NOMO-1 treated with DMSO at 0.1 percent for 48 hours (cell line): ENCODE results near the gene MRPL49.

ENCODE experiments used
- DNase-seq: peaks from one replicate; lab custom pipeline; 2025; ENCODE audit not compliant: unreplicated experiment; lab: John Stamatoyannopoulos, UW

Gene MRPL49

DNA sequence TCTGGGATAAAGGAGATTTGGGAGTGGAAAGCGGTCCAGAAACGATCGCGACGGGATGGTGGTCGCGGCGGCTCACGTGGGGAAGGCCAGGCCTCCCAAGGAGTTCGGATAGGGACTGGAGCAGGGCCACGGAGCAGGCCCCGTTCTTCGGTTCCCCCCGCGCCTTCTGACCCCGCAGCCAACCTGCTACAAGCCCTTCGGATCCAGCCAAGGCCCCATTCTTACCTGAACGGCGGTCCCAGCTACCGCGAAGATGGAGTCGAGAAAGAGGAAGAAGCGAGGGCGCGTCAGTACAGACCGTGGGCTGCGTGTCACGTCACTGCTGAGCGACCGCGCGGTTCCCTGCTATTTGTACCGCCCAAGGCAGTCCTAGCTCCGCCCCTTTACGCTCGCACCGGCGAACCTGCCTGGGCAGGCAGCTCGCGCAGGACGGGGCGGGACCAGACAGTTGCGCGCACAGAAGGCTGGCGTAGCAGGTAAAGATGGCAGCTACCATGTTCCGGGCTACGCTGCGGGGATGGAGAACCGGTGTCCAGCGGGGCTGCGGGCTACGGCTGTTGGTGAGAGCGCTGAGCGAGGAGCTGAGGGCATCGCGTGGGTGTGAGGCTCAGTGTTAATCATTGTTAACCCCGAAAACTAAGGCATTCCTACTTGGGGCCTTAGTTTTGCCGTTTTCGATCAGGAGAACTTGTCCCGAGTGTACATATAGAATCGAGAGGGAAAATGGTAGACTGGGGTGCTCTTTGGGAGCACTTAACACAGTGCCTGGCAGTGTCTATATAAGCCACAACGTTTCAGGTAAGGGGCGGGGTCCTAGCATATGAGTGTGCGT is at the start of gene MRPL49, which contains the start of gene FAU:
TSS of gene MRPL49 (plus strand) at position 457 of the 832 bp plus-strand sequence. CDS start at position 483, 26 bp downstream.
TSS of gene FAU (minus strand) at position 270 of the 832 bp plus-strand sequence. CDS start 321 bp downstream, outside the sequence.
- peak; percentile 99 for DNase-seq

GRCh38 chr11:65072631-65072966 is 49.5 kb upstream of the MRPL49 start:
- DNase-seq: no peak

DNA sequence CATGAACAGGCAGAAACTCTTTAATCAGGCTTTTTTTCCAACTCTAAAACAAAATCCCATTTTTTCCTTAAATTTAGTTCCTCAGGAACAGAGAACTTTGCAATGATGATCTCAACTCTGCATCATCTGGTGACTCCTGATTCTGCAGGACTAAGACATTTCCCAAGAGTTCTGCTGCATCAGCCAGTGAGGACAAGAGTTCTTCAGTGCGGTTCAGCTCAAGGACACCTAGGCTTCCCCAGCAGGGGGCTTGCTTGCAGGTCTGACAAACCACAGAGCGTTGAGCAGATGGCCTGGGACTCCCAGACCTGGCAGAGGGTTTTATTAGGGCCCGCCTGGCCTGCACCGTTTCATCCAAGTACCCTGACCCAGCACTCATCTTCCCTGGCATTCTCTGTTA is 44.7 kb upstream of the MRPL49 start:
- no peak for DNase-seq

GRCh38 chr11:65078151-65078550 is 44.0 kb upstream of the MRPL49 start:
- peak; percentile 39 for DNase-seq

- DNase-seq: no peak
These were observed 43.3 kb upstream of the MRPL49 start for GRCh38 chr11:65078786-65079342.

DNA sequence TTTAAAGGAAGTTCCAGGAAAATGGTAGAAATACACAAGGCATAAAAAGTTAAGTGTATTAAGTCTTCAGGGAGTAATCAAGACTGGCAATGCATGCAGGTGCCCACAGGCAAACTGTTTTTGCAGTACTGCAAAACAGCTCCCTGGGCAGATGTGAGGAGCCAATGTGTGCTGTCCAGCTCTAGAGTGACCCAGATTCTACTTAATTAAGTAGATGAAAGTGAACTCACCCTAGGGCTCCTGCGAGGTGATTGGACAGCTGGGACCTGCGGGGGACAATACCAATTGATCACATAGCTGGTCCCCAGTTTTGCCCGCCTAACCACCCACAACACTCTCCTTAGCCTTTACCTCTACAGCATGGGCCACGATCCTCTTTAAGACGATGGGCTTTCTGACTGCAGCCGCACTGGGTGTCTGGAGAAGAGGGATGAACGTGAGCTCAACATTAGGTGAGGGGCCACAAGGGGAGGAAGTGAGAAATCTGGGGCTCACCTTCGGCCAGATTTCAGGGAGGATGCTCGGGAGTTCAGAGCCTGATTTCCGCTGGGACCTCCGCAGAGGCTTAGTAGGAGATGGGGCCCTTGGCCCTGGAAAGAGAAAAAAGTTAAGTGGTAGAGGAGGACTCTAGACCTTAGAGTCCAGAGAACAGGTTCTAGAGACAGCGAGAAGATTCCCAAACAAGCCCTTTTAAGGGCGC is 38.8 kb upstream of the MRPL49 start:
- DNase-seq: no peak

GRCh38 chr11:65083834-65084597 is 38.1 kb upstream of the MRPL49 start, which contains the start of the genes CDCA5 and ZFPL1:
Gene CDCA5 (minus strand): TSS chr11:65084040. CDS start chr11:65083978, 62 bp downstream.
Gene ZFPL1 (plus strand): TSS chr11:65084222. CDS start chr11:65084699, 477 bp downstream.
- DNase-seq: peak; percentile 95

DNA sequence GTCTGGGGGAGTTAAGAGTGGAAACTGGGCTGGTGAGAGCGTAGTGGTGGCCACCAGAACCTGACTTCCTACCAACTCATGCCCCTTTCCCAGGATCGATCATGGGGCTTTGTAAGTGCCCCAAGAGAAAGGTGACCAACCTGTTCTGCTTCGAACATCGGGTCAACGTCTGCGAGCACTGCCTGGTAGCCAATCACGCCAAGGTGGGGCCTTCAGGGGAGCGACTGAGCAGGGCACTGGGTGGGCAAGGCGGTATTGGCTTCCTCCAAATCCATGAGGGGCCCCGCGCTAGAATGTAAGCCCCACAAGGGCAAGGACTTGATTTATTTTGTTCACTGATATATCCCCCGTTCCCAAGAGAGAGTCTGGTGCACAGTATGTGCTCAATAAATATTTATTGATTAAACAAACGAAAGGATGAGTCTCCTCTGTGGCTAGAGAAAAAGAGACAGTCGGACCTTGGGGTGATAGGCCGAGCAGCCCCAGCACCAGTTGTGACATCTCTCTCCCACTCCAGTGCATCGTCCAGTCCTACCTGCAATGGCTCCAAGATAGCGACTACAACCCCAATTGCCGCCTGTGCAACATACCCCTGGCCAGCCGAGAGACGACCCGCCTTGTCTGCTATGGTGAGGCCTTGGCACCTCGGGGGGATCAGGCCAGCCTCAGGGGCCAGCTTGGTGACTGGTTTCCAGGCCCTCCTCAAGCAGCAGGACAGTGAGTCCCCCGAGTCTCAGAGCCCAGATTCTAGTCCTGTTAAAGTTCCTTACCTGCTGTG is 37.3 kb upstream of the MRPL49 start:
- DNase-seq: no peak

DNA sequence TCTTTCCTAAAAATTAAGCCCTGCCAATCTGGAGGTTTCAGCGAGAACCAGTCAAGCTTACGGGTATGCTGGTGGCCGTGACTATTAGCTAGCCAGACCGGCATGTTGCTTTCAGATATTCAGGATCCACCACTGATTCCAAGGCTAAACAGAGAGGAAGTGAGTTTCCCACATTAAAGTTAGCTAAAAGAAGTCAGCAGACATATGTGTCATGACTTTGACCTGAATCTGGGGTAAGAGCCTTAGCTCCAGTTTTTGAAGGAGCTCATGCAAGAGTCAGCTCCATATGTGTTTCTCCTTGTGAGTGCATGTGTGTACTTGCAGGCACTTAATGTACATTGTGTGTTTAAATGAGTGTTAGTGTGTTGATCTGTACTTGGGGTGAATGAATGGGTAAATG is 36.7 kb upstream of the MRPL49 start:
- no peak for DNase-seq

DNA sequence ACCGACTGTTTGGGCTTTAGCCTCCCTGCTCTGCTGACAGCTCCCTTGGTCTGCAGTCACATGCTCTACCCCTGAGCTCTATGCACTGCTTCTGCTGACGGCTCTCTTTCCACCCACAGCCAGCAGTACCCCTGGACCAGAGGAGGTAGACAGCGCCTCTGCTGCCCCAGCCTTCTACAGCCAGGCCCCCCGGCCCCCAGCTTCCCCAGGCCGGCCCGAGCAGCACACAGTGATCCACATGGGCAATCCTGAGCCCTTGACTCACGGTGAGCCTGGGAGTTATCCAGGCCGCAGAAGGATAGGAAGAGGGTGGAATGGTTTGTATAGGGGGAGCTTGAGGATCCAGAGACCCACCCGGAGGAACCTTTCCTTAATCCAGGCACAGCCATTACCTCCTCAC is 35.3 kb upstream of the MRPL49 start:
- DNase-seq: no peak

- no peak for DNase-seq
These were observed 34.9 kb upstream of the MRPL49 start for GRCh38 chr11:65087216-65087615.

DNA sequence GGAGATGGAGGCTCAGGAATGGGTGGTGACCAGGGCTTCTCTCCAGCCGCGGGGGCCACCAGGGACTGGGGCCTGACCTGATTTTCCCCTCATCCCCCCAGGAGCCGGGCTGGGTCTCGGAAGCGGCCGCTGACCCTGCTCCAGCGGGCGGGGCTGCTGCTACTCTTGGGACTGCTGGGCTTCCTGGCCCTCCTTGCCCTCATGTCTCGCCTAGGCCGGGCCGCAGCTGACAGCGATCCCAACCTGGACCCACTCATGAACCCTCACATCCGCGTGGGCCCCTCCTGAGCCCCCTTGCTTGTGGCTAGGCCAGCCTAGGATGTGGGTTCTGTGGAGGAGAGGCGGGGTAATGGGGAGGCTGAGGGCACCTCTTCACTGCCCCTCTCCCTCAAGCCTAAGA is 34.3 kb upstream of the MRPL49 start:
- no peak for DNase-seq

DNA sequence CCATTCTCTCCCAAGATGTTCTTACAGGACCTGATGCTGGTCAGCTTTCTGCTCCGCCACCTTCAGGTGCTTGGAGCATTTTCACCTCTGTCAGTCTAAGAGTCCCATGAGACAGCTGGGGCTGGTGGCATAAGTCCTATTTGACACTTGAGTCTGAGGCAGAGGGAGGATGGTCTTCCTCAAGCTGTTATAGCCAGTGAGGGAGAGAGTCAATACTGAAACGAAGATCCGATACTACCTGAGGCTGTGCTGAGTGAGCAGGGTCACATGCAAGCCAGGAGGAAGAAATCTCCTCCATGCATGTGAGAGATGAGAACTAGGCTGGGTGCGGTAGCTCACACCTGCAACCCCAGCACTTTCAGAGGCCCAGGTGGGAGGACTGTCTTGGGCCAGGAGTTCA is 32.5 kb upstream of the MRPL49 start:
- no peak for DNase-seq

GRCh38 chr11:65090628-65091027 is 31.5 kb upstream of the MRPL49 start:
- no peak for DNase-seq

GRCh38 chr11:65095427-65095826 is 26.7 kb upstream of the MRPL49 start:
- DNase-seq: no peak

DNA sequence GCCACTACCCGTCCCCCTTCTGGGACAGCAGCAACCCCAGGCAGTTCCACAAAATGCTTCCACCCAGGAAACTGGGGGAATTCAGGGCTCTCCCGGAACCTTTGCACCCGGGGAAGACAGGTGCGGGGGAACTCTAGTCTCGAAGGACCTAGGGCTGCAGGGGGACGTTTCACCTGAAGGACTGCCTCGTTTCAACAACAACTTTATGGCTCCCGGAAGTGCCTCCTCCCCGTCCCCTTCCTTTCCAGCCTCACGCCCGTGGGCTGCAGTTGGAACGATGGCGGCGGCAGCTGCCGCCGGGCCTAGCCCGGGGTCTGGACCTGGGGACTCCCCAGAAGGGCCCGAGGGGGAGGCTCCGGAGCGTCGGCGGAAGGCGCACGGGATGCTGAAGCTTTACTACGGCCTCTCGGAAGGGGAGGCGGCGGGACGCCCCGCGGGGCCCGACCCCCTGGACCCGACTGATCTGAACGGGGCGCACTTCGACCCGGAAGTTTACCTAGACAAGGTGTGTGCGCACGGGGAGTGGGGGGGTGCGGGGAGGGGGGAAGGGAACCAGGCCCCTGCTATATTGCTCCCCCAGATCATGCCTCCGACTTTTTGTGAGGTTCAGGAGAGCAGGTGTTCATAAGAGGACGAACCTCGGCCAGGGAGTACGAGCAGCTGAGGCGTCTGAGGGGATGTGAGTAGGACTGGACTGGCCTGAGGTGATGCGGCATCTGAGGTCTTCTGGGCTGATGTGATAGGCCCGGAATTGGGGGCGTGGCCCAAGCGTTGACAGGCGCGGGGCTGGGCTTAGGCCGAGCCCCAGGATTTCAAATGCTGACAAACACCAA is 25.9 kb upstream of the MRPL49 start, which contains the start of gene VPS51:
TSS of gene VPS51 (plus strand) at position 241 of the 833 bp plus-strand sequence. CDS start at position 278, 37 bp downstream.
- DNase-seq: peak; percentile 92

DNA sequence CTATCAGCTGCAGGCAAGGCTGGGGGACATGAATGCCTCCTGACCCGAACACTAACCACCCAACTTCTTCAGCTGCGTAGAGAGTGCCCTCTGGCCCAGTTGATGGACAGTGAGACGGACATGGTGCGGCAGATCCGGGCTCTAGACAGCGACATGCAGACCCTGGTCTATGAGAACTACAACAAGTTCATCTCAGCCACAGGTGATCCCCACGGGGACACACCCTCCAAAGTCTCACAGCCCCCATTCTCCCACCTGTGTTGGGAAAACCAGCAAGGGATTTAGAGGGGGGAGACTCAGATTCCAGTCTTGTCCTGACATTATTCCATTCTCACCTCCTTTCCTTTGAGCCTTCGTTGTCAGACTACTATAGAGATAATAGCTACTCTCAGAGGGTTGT is 25.2 kb upstream of the MRPL49 start:
- DNase-seq: no peak

DNA sequence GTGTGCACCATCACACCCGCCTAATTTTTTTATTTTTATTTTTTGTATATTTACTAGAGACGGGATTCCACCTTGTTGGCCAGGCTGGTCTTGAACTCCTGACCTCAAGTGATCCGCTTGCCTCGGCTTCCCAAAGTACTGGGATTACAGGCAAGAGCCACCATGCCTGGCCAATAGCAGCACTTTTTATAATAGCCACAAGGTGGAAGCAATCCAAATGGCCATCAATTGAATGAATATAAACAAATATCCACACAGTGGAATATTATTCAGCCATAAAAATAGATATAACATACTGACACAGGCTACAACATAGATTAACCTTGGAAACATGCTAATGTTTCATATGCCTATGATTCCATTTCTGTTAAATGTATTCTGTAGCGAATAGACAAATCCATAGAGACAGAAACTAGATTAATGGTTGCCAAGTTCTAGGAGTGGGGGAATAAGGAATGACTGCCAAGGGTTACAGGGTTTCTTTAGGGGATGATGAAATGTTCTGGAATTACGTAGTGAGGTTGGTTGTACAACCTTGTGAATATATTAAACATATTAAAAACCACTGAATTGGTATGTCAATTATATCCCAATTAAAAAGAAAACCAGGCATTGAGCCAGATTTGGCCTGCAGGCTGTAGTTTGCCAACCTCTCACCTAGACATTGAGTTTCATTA is 21.3 kb upstream of the MRPL49 start:
- DNase-seq: no peak
